Calu3 (cell line): Measurements from ENCODE around the gene ITPR1. TPM values are rescaled to one million over a fixed set of nuclear protein-coding genes. Genes with fewer than 3 reads are reported as not detected.

Experiments
- BruUV-seq: library from RNA; stranded (reverse); fragments of 400-500 nt; replicated peaks from 2 replicates; lab custom pipeline; 2021; lab: Mats Ljungman, UMichigan
- CTCF ChIA-PET: fragments of 300-600 bp; sonication (Branson Sonifier 250); formaldehyde crosslinking; loops from one replicate; lab custom pipeline; 2022; ENCODE audit warnings: antibody characterized with exemption; lab: Charles Lee
- DNase-seq: peaks from one replicate; pipeline ENCODE4 v3.0.0; 2022
- H3K27ac Mint-ChIP-seq: one replicate; pipeline ENCODE4 v1.8.0; 2022; ENCODE audit warnings: mixed read lengths; ENCODE audit not compliant: unreplicated experiment
- H3K27me3 Mint-ChIP-seq: one replicate; pipeline ENCODE4 v1.8.0; 2022; ENCODE audit warnings: mixed read lengths; ENCODE audit not compliant: unreplicated experiment
- H3K36me3 Mint-ChIP-seq: one replicate; pipeline ENCODE4 v1.8.0; 2022; ENCODE audit warnings: mild to moderate bottlenecking, moderate library complexity, mixed read lengths; ENCODE audit not compliant: insufficient read depth, unreplicated experiment
- H3K4me1 Mint-ChIP-seq: one replicate; pipeline ENCODE4 v1.8.0; 2022; ENCODE audit warnings: mild to moderate bottlenecking, low read depth, mixed read lengths; ENCODE audit not compliant: unreplicated experiment
- H3K4me3 Mint-ChIP-seq: one replicate; pipeline ENCODE4 v1.8.0; 2022; ENCODE audit warnings: mild to moderate bottlenecking, low read depth, moderate library complexity, mixed read lengths; ENCODE audit not compliant: unreplicated experiment
- H3K9me3 Mint-ChIP-seq: one replicate; pipeline ENCODE4 v1.8.0; 2022; ENCODE audit warnings: low read depth, mixed read lengths; ENCODE audit not compliant: unreplicated experiment
- intact Hi-C: fragments of 100-400 bp; cut with micrococcal nuclease; formaldehyde crosslinking; loops from one replicate; pipeline ENCODE4 v1.10.0; 2022; ENCODE audit not compliant: unreplicated experiment
- total RNA-seq: library from RNA; stranded (reverse); gene quantifications from 2 replicates; pipeline ENCODE4 v1.2.3, GENCODE V29; 2022
- TF ChIP-seq, protein P1 (sequence below): fragments of 200-600 bp; IDR thresholded peaks from one replicate; pipeline ENCODE4 v1.8.0; 2022; ENCODE audit warnings: antibody characterized with exemption; ENCODE audit not compliant: unreplicated experiment

The ITPR1 gene
- total RNA-seq, 1 experiment from 2014 or later = 4.2 TPM

DNA sequence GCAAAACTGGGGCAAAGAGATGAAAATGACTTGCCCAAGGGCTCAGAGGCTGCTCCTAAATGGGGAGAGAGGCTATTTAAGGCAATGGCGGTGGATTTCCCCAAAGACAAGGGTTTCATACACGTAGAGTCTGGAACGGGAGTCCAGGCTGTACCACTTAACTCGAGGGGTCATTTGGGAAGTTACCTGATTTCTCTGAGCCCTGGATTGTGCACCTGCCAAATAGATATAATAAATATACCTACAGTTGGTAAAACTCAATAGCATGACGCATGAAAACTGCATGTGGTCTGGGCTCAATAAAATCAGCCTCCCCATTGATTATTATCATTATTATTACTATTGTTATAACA is 1.3 kb upstream of the ITPR1 start:
- peaks cover 7% of the 10 kb centered on the region for H3K4me1 Mint-ChIP-seq
- intact Hi-C loops = loop anchor here (5.0 kb wide), 1 partner anchor 135 kb away; no protein-coding TSS in a partner anchor
- peaks cover 19% of the 10 kb centered on the region for H3K36me3 Mint-ChIP-seq
- peak overlapping the region; percentile 74 for H3K4me3 Mint-ChIP-seq
- TF ChIP-seq, protein P1, sequence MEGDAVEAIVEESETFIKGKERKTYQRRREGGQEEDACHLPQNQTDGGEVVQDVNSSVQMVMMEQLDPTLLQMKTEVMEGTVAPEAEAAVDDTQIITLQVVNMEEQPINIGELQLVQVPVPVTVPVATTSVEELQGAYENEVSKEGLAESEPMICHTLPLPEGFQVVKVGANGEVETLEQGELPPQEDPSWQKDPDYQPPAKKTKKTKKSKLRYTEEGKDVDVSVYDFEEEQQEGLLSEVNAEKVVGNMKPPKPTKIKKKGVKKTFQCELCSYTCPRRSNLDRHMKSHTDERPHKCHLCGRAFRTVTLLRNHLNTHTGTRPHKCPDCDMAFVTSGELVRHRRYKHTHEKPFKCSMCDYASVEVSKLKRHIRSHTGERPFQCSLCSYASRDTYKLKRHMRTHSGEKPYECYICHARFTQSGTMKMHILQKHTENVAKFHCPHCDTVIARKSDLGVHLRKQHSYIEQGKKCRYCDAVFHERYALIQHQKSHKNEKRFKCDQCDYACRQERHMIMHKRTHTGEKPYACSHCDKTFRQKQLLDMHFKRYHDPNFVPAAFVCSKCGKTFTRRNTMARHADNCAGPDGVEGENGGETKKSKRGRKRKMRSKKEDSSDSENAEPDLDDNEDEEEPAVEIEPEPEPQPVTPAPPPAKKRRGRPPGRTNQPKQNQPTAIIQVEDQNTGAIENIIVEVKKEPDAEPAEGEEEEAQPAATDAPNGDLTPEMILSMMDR = no peak
- H3K9me3 Mint-ChIP-seq = no peaks in the 10 kb centered on the region
- H3K27me3 Mint-ChIP-seq = peaks cover 69% of the 10 kb centered on the region
- no peak for DNase-seq
- no TSS peak for BruUV-seq
- H3K27ac Mint-ChIP-seq = no peak overlapping the region
- CTCF ChIA-PET = no interaction called here

DNA sequence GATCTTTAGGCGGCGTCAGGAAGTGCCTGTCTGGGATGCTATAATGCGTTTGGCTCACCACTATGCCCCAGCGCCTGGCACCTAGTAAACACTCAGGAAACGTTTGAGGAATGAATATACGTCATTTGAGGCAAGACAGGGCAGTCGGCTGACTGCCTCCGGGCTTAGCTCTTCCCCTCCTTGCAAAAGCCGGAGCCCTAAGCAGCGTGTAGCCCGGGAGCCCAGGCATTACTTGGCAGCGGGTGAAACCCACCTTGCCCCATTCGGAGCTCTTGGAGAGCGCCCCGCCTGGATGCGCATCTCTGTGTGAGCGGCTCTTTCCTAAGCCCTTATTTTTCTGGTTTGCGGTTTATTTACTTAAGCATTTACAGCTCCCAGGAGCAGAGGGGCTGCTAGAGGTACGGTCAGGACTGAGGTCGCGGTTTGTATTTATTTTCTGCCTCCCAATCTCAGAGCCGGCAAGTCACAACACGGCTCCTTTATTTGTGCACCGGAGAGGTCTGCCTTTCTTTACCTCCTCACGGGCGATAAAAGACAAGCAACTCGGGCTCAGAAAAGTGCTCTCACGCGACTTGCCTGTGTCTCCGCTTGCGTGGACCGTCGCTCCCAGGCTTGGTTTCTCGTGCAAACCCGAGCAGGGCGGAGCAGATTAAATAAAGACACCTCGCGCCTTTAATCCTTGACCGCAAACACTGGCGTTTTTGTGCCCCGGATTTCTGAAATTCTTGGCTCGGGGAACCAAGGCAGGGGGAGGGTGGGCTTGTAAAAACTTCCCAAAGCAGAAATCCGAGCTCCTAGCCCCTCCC is 737 bp upstream of the ITPR1 start:
- CTCF ChIA-PET = interaction anchor here (1.6 kb wide), 1 partner anchor 25 kb away, joined by 7 read pairs; the partner anchor contains the start of gene SUMF1
- H3K9me3 Mint-ChIP-seq = no peaks in the 10 kb centered on the region
- intact Hi-C loops = loop anchor here (5.0 kb wide), 1 partner anchor 135 kb away; no protein-coding TSS in a partner anchor
- BruUV-seq = no TSS peak
- H3K4me1 Mint-ChIP-seq = peaks cover 7% of the 10 kb centered on the region
- H3K27me3 Mint-ChIP-seq = peaks cover 70% of the 10 kb centered on the region
- H3K27ac Mint-ChIP-seq = peak overlapping the region; percentile 54
- H3K4me3 Mint-ChIP-seq = peak overlapping the region; percentile 74
- H3K36me3 Mint-ChIP-seq = peaks cover 19% of the 10 kb centered on the region
- peak; percentile 12 for DNase-seq
- TF ChIP-seq, protein P1 = no peak

DNA sequence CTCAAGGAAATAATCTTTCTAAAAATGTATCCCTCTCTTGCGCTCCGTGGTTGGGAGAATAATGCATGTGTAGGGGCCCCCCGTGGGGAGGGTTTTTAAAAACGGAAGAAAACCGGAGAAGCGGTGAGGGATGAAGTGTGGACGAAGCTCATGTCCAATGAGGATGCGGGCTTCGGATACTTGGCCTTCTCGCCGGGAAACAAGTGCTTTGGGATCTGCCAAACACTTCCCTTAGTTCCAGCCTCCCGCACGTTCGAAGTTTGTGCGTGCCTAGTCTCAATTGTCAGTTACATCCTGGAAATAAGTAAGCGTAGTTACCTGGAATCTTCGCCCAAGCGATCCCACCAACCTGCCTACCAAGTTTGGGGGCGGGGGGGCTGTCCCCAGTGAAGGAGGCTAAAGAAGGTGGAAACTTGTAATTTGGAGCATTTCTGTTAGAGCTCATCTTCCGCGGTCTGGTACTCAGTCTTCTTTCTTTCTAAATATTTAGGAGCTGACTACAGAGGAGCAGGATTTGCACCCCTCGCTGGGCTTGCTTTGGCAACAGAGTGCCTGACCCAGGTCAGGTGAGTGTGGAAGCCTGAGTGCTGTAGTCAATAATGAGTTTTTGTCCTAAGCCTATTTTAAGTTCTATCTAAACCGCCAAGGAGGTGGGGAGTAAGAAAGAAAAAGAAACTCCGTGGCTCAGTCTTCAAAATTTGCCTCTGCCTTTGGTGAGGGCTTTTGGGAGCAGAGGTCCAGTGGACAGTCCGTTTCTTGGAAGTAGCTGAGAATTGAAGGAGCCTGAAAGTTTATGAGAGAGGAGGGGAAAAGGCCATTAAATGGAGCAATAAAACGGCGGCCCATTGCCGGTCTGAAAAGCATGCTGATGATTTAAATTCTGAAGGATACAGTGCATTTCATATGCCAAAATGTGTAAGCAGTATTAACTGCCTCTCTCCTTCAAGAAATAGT is 1.1 kb downstream of the ITPR1 start:
- intact Hi-C loops = loop anchor here (5.0 kb wide), 1 partner anchor 137 kb away; no protein-coding TSS in a partner anchor
- Mint-ChIP-seq H3K4me1 (peaks cover 7% of the 10 kb centered on the region), H3K27ac (no peak overlapping the region), H3K36me3 (peaks cover 19% of the 10 kb centered on the region), H3K27me3 (peaks cover 57% of the 10 kb centered on the region), H3K4me3 (peak overlapping the region; percentile 74), H3K9me3 (no peaks in the 10 kb centered on the region)
- DNase-seq = no peak
- TF ChIP-seq, protein P1 = no peak
- CTCF ChIA-PET = interaction anchor here (0.6 to 1.6 kb wide), 2 partner anchors 14 to 27 kb away, joined by 4 to 7 read pairs; partner anchors contain the start of gene SUMF1
- BruUV-seq = no TSS peak

DNA sequence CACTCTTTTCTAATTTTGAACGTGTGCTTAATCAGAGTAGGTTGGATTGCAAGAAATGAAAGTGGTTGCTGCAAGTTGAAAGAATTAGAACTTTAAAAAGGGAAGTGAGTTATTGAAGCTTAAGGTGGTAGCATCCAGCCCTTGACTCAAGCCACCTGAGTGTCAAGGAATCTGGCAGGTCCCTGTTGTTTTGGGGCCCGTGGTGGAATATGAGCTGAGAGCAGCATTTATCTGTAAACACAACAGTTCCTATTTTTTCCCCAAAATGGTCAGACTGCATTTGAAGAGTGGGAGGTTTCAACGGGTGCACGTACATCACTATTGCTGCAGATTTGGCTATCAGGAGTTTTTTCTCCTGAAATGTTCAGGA is 1.7 kb downstream of the ITPR1 start:
- H3K4me3 Mint-ChIP-seq = no peak overlapping the region
- CTCF ChIA-PET = no interaction called here
- peaks cover 50% of the 10 kb centered on the region for H3K27me3 Mint-ChIP-seq
- no peaks in the 10 kb centered on the region for H3K9me3 Mint-ChIP-seq
- H3K27ac Mint-ChIP-seq = no peak overlapping the region
- TF ChIP-seq, protein P1 = no peak
- no TSS peak for BruUV-seq
- intact Hi-C loops = loop anchor here (5.0 kb wide), 1 partner anchor 138 kb away; no protein-coding TSS in a partner anchor
- H3K4me1 Mint-ChIP-seq = peaks cover 7% of the 10 kb centered on the region
- no peak for DNase-seq
- H3K36me3 Mint-ChIP-seq = peaks cover 19% of the 10 kb centered on the region
